K562 (cell line): Measurements from ENCODE around the gene SAMD4A. TPM values are rescaled to one million over a fixed set of nuclear protein-coding genes. Genes with fewer than 3 reads are reported as not detected.

ENCODE experiments used
- ATAC-seq: fragments of 200-7000 bp; cut with Tn5 transposase; 3 replicates; pipeline ENCODE4 v1.9.1; 2020; ENCODE audit warnings: moderate library complexity
- BruUV-seq: library from RNA; stranded (reverse); fragments of 400-500 nt; replicated peaks from 2 replicates; lab custom pipeline; 2021; lab: Mats Ljungman, UMichigan
- CTCF ChIA-PET: fragments of 300-600 bp; formaldehyde crosslinking; extraction: SDS; loops from one replicate; lab custom pipeline; 2021; ENCODE audit warnings: low intra/inter-chr PET ratio; lab: Yijun Ruan, JAX
- POLR2A ChIA-PET: fragments of 300-600, 350-650 bp; sonication (Branson Sonifier 250); formaldehyde crosslinking; extraction: SDS; loops from one replicate; lab custom pipeline; 2021; ENCODE audit warnings: antibody characterized with exemption, inconsistent platforms; lab: Yijun Ruan, JAX
- DNase-seq, 4 experiments: peaks; one replicate each; pipeline versions ENCODE4 v3.0.0 to v3.0.0-alpha.2; 2011 to 2018; ENCODE audit warnings: low spot score in 3 of 4, mixed read lengths in 3 of 4; ENCODE audit errors: extremely low read depth in 1 of 4
- FAIRE-seq: peaks from 2 replicates; lab custom pipeline; 2011; peaks lifted over from hg19 to GRCh38; lab: Jason Lieb, UNC
- H2AFZ ChIP-seq: 2 replicates; pipeline ENCODE4 v1.6.0; 2011; ENCODE audit warnings: low read depth, low read length, control low read depth, inconsistent platforms
- H3K27ac ChIP-seq: fragments of 200-600 bp; 3 replicates; pipeline ENCODE4 v1.8.0; 2011; ENCODE audit warnings: low read depth, mild to moderate bottlenecking, control low read depth, inconsistent platforms, low read length, moderate library complexity, mixed read lengths; ENCODE audit errors: extremely low read depth
- H3K27me3 ChIP-seq, 2 experiments: fragments of 300-600 bp in 1 of 2; 2 replicates in 1 of 2; 3 replicates in 1 of 2; pipeline versions ENCODE4 v1.6.0 to v1.8.0; 2011; ENCODE audit warnings: inconsistent platforms in 2 of 2, low read length in 2 of 2, mild to moderate bottlenecking in 1 of 2, mixed read lengths in 1 of 2, moderate library complexity in 1 of 2; ENCODE audit not compliant: control insufficient read depth in 2 of 2, insufficient read depth in 2 of 2
- H3K36me3 ChIP-seq: fragments of 300-600 bp; 3 replicates; pipeline ENCODE4 v1.8.0; 2011; ENCODE audit warnings: mild to moderate bottlenecking, low read length, inconsistent platforms; ENCODE audit not compliant: control insufficient read depth, insufficient read depth
- H3K4me1 ChIP-seq, 2 experiments: fragments of 200-600 bp in 1 of 2; replicated peaks in 1 of 2; 2 replicates in 1 of 2; 3 replicates in 1 of 2; pipeline versions ENCODE4 v1.5.1 to v1.8.0; 2011; ENCODE audit warnings: inconsistent platforms in 2 of 2, low read length in 2 of 2, mild to moderate bottlenecking in 1 of 2, mixed read lengths in 1 of 2, moderate library complexity in 1 of 2; ENCODE audit not compliant: control insufficient read depth in 2 of 2, insufficient read depth in 2 of 2
- H3K4me2 ChIP-seq: 2 replicates; pipeline ENCODE4 v1.6.1; 2011; ENCODE audit warnings: low read length, control low read depth, inconsistent platforms, mixed read lengths; ENCODE audit not compliant: insufficient read depth
- H3K4me3 ChIP-seq: fragments of 200-600 bp; sonication (generic), shearing (Covaris generic); 2 replicates; pipeline ENCODE4 v1.5.1; 2016; ENCODE audit warnings: control low read depth, inconsistent platforms
- H3K79me2 ChIP-seq: fragments of 200-600 bp; 3 replicates; pipeline ENCODE4 v1.8.0; 2011; ENCODE audit warnings: low read length, inconsistent platforms; ENCODE audit not compliant: control insufficient read depth, insufficient read depth
- H3K9ac ChIP-seq, 2 experiments: 2 replicates each; pipeline versions ENCODE4 v1.6.0 to v1.6.1; 2011; ENCODE audit warnings: low read depth in 2 of 2, low read length in 2 of 2, control low read depth in 1 of 2, inconsistent platforms in 1 of 2, mild to moderate bottlenecking in 1 of 2, mixed read lengths in 1 of 2; ENCODE audit not compliant: insufficient read depth in 1 of 2
- H3K9me1 ChIP-seq: one replicate; pipeline ENCODE4 v1.6.0; 2011; ENCODE audit warnings: inconsistent platforms, mild to moderate bottlenecking, low read length, moderate library complexity; ENCODE audit not compliant: control insufficient read depth, insufficient read depth
- H3K9me3 ChIP-seq: replicated peaks from 2 replicates; pipeline ENCODE4 v1.5.1; 2011; ENCODE audit warnings: low read depth, low read length, inconsistent platforms; ENCODE audit not compliant: control insufficient read depth, insufficient read depth
- H4K20me1 ChIP-seq: replicated peaks from 2 replicates; pipeline ENCODE4 v1.6.1; 2011; ENCODE audit warnings: low read length, inconsistent platforms, mixed read lengths; ENCODE audit not compliant: control insufficient read depth, insufficient read depth
- BCL6 ChIP-seq: fragments of 250-450 bp; sonication (Bioruptor Pico); IDR thresholded peaks from 2 replicates; pipeline ENCODE4 v1.4.0; 2020
- CC2D1A ChIP-seq: fragments of 450-650 bp; IDR thresholded peaks from 2 replicates; pipeline ENCODE4 v1.6.1; 2017; ENCODE audit warnings: mild to moderate bottlenecking
- DACH1 ChIP-seq: fragments of 450-650 bp; IDR thresholded peaks from 2 replicates; pipeline ENCODE4 v1.6.1; 2018; ENCODE audit not compliant: partially characterized antibody
- HLTF ChIP-seq: fragments of 450-650 bp; IDR thresholded peaks from 2 replicates; pipeline ENCODE4 v1.6.1; 2016
- MYNN ChIP-seq, 2 experiments: sonication (generic); formaldehyde crosslinking in 1 of 2; IDR thresholded peaks; 2 replicates each; pipeline versions ENCODE4 v1.5.0 to v1.6.1; 2016 to 2020; ENCODE audit warnings: antibody characterized with exemption in 1 of 2, missing genetic modification reagents in 1 of 2
- NFE2L1 ChIP-seq: fragments of 450-650 bp; IDR thresholded peaks from 2 replicates; pipeline ENCODE4 v1.6.1; 2016; ENCODE audit warnings: missing genetic modification characterization, low read depth, mild to moderate bottlenecking, missing compliant biosample characterization, moderate library complexity, borderline replicate concordance
- NFXL1 ChIP-seq: fragments of 450-650 bp; formaldehyde crosslinking; IDR thresholded peaks from 2 replicates; pipeline ENCODE4 v1.4.0; 2021; ENCODE audit warnings: mild to moderate bottlenecking
- WGBS: fragments of 100-300 bp; shearing (Covaris generic); methylation state at CpG from one replicate; pipeline ENCODE4 v1.1.6; 2016; ENCODE audit warnings: low coverage, mixed read lengths; ENCODE audit not compliant: insufficient coverage; ENCODE audit errors: missing lambda C conversion rate; 5-methylcytosine and 5-hydroxymethylcytosine counted together
- in situ Hi-C: fragments of 300-500 bp; cut with MboI; formaldehyde crosslinking; loops from 4 replicates; pipeline ENCODE4 v1.15.0; 2018; ENCODE audit warnings: inconsistent platforms, mixed read lengths
- intact Hi-C: fragments of 100-400 bp; cut with micrococcal nuclease; formaldehyde crosslinking; loops from 2 replicates; pipeline ENCODE4 v1.14.2; 2022
- polyA plus RNA-seq, 8 experiments: library from polyadenylated mRNA; depleted of rRNA in 4 of 8; stranded (reverse) in 5 of 8; unstranded in 3 of 8; fragments of >200 nt; fragmentation: Nextera tagmentation in 2 of 8; fragmentation: Illumina TruSeq in 1 of 8; extraction: Ambion mirVana in 2 of 8; extraction: Trizol in 1 of 8; gene quantifications; 2 replicates each; pipeline versions ENCODE4 v1.2.1 to v1.2.3, GENCODE V29; 2011 to 2014; ENCODE audit warnings: inconsistent platforms in 1 of 8, missing spikeins in 1 of 8
- total RNA-seq, 7 experiments: library from RNA; depleted of rRNA in 6 of 7; stranded (reverse); fragments of >200 nt in 6 of 7; fragmentation: Illumina TruSeq in 2 of 7; extraction: Trizol in 2 of 7; gene quantifications; 2 replicates each; pipeline versions ENCODE4 v1.2.1 to v1.2.3, GENCODE V29; 2011 to 2021; ENCODE audit warnings: low replicate concordance in 1 of 7
- TF ChIP-seq, protein P1 (sequence below): sonication (generic); formaldehyde crosslinking; IDR thresholded peaks from 2 replicates; pipeline ENCODE4 v1.8.1; 2022; ENCODE audit warnings: missing genetic modification reagents
- TF ChIP-seq, protein P2 (sequence below): sonication (generic); formaldehyde crosslinking; IDR thresholded peaks from 2 replicates; pipeline ENCODE4 v1.8.1; 2023; ENCODE audit warnings: missing genetic modification reagents, mild to moderate bottlenecking, borderline replicate concordance
- TF ChIP-seq, protein P3 (sequence below): fragments of 450-650 bp; IDR thresholded peaks from 2 replicates; pipeline ENCODE4 v1.7.1; 2018; ENCODE audit warnings: mild to moderate bottlenecking, low read depth; ENCODE audit not compliant: partially characterized antibody

SAMD4A gene
- total and polyA plus RNA-seq, 9 of the 15 experiments (the other 6 are each of a cell fraction or from before 2014, with no cell fraction given), result 0.66 to 6.8 (median 3.3) TPM

DNA sequence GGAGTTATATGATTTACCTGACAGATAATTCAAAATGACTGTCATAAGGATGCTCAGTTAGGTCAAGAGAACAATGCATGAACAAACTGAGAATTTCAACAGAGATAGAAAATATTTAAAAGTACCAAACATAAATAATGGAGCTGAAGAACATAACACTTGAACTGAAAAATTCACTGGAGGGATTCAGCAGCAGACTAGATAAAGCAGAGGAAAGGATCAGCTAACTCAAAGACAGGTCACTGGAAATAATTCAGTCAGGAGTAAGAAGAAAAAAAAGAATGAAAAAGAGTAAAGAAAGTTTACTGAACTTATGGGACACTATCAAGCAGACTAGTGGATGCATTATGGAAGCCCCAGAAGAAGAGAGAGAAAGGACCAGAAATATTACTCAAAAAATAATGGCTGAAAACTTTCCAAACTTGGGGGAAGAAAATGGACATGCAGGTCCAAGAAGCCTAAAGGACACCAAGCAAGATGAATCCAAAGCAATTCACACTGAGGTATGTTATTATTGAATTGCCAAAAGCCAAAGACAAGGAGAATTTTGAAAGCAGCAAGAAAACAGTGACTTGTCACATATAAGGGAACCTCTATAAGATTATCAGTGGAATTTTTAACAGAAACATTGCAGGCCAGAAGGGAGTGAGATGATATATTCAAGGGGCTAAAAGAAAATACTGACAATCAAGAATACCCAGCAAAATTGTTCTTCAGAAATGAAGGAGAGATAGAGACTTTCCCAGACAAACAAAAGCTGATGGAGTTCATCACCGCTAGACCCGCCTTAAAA lies 257.0 kb downstream of the SAMD4A start (continued):
- TF ChIP-seq, protein P1, sequence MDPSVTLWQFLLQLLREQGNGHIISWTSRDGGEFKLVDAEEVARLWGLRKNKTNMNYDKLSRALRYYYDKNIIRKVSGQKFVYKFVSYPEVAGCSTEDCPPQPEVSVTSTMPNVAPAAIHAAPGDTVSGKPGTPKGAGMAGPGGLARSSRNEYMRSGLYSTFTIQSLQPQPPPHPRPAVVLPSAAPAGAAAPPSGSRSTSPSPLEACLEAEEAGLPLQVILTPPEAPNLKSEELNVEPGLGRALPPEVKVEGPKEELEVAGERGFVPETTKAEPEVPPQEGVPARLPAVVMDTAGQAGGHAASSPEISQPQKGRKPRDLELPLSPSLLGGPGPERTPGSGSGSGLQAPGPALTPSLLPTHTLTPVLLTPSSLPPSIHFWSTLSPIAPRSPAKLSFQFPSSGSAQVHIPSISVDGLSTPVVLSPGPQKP (CRISPR knock-in tag), result no peak
- no peak for TF ChIP-seq HLTF
- no peak for TF ChIP-seq NFE2L1 (tag)
- no peak for TF ChIP-seq NFXL1 (CRISPR knock-in tag)
- TF ChIP-seq CC2D1A, result no peak

DNA sequence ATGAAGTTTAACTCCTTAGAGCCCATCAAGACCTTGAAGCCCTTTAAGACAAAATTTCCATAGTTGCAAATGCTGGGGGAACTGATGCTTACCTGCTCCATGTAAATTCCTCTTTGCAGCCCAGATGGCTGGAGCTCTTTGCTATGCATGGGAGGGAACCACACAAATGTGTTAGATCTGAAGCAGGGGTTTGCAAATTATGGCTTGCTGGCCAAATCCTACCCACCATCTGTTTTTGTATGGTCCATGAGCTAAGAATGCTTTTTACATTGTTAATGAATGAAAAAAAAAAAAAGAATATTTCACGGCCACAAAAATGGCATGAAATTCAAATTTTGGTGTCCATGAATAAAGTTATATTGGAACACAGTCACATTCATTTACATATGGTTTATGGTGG lies 261.1 kb downstream of the SAMD4A start:
- intact Hi-C loops (no loop called here), in situ Hi-C loops (no loop called here)
- H3K9me1 ChIP-seq, result no peaks in the 10 kb centered on the region
- BruUV-seq, result no TSS peak
- no peak for DNase-seq
- H3K79me2 ChIP-seq, result no peaks in the 10 kb centered on the region
- H3K4me1 ChIP-seq, result no peaks in the 10 kb centered on the region
- POLR2A ChIA-PET, result interaction anchor here (1.7 kb wide), 1 partner anchor 9 kb away, joined by 3 read pairs; no protein-coding TSS in a partner anchor
- no peak overlapping the region for H3K9ac ChIP-seq
- H3K9me3 ChIP-seq, result no peaks in the 10 kb centered on the region
- no peak overlapping the region for H3K27ac ChIP-seq
- no peak overlapping the region for H3K4me3 ChIP-seq
- WGBS, result 0% methylated on average over 1 of the region's 1 CpG
- CTCF ChIA-PET, result no interaction called here
- H3K36me3 ChIP-seq, result no peaks in the 10 kb centered on the region
- FAIRE-seq, result no peak
- no peaks in the 10 kb centered on the region for H4K20me1 ChIP-seq
- ATAC-seq, result no peak
- H3K27me3 ChIP-seq, result peaks cover 0 to 4% of the 10 kb centered on the region in 2 experiments; a peak in 2 of 5 replicates
- H2AFZ ChIP-seq, result no peak overlapping the region
- no peak overlapping the region for H3K4me2 ChIP-seq
- TF ChIP-seq, protein P2, sequence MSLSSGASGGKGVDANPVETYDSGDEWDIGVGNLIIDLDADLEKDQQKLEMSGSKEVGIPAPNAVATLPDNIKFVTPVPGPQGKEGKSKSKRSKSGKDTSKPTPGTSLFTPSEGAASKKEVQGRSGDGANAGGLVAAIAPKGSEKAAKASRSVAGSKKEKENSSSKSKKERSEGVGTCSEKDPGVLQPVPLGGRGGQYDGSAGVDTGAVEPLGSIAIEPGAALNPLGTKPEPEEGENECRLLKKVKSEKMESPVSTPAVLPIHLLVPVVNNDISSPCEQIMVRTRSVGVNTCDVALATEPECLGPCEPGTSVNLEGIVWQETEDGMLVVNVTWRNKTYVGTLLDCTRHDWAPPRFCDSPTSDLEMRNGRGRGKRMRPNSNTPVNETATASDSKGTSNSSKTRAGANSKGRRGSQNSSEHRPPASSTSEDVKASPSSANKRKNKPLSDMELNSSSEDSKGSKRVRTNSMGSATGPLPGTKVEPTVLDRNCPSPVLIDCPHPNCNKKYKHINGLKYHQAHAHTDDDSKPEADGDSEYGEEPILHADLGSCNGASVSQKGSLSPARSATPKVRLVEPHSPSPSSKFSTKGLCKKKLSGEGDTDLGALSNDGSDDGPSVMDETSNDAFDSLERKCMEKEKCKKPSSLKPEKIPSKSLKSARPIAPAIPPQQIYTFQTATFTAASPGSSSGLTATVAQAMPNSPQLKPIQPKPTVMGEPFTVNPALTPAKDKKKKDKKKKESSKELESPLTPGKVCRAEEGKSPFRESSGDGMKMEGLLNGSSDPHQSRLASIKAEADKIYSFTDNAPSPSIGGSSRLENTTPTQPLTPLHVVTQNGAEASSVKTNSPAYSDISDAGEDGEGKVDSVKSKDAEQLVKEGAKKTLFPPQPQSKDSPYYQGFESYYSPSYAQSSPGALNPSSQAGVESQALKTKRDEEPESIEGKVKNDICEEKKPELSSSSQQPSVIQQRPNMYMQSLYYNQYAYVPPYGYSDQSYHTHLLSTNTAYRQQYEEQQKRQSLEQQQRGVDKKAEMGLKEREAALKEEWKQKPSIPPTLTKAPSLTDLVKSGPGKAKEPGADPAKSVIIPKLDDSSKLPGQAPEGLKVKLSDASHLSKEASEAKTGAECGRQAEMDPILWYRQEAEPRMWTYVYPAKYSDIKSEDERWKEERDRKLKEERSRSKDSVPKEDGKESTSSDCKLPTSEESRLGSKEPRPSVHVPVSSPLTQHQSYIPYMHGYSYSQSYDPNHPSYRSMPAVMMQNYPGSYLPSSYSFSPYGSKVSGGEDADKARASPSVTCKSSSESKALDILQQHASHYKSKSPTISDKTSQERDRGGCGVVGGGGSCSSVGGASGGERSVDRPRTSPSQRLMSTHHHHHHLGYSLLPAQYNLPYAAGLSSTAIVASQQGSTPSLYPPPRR (CRISPR knock-in tag), result no peak
- TF ChIP-seq BCL6 (CRISPR knock-in tag) (no peak), MYNN (IDR thresholded peaks at IDR 0.05) (no peak), MYNN (CRISPR knock-in tag; IDR thresholded peaks at IDR 0.05) (no peak), DACH1 (no peak)
- TF ChIP-seq, protein P3, sequence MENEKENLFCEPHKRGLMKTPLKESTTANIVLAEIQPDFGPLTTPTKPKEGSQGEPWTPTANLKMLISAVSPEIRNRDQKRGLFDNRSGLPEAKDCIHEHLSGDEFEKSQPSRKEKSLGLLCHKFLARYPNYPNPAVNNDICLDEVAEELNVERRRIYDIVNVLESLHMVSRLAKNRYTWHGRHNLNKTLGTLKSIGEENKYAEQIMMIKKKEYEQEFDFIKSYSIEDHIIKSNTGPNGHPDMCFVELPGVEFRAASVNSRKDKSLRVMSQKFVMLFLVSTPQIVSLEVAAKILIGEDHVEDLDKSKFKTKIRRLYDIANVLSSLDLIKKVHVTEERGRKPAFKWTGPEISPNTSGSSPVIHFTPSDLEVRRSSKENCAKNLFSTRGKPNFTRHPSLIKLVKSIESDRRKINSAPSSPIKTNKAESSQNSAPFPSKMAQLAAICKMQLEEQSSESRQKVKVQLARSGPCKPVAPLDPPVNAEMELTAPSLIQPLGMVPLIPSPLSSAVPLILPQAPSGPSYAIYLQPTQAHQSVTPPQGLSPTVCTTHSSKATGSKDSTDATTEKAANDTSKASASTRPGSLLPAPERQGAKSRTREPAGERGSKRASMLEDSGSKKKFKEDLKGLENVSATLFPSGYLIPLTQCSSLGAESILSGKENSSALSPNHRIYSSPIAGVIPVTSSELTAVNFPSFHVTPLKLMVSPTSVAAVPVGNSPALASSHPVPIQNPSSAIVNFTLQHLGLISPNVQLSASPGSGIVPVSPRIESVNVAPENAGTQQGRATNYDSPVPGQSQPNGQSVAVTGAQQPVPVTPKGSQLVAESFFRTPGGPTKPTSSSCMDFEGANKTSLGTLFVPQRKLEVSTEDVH, result no peak
